Posterior cingulate gyrus (tissue), 11 donors: ENCODE results near the gene PTPRD.

Experiments
- DNase-seq, 10 donors: peaks; one replicate each; pipeline versions ENCODE4 v3.0.0 to v3.0.0-alpha.2; 2020 to 2021; ENCODE audit warnings: mixed read lengths in 3 of 10
- intact Hi-C: fragments of 100-400 bp; cut with DNase I; formaldehyde crosslinking; loops from one replicate; pipeline ENCODE4 v1.15.1; 2023

Gene PTPRD

GRCh38 chr9:9560382-9561035 lies 1052.3 kb downstream of the PTPRD start:
- intact Hi-C loops: no loop called here

GRCh38 chr9:9558907-9559306 lies 1053.9 kb downstream of the PTPRD start:
- intact Hi-C loops: no loop called here
- DNase-seq: no peak

More at GRCh38 chr9:9560382-9561035, 1052.3 kb downstream of the PTPRD start:
- DNase-seq: peak in 4 of 10 donors; percentile 7 to 79 (median 64)

GRCh38 chr9:9557804-9558334 lies 1054.9 kb downstream of the PTPRD start:
- intact Hi-C loops: no loop called here
- DNase-seq: no peak

GRCh38 chr9:9556865-9557803 lies 1055.7 kb downstream of the PTPRD start:
- intact Hi-C loops: no loop called here
- no peak for DNase-seq

- DNase-seq: no peak
- intact Hi-C loops: no loop called here
Observed at GRCh38 chr9:9552665-9553064, 1060.1 kb downstream of the PTPRD start.

GRCh38 chr9:9538766-9539165 lies 1074.0 kb downstream of the PTPRD start:
- intact Hi-C loops: no loop called here
- no peak for DNase-seq

GRCh38 chr9:9538356-9538755 lies 1074.4 kb downstream of the PTPRD start:
- intact Hi-C loops: no loop called here
- no peak for DNase-seq

GRCh38 chr9:9536523-9536922 lies 1076.3 kb downstream of the PTPRD start:
- intact Hi-C loops: no loop called here
- DNase-seq: no peak

- intact Hi-C loops: no loop called here
- no peak for DNase-seq
Observed at GRCh38 chr9:9523476-9524139, 1089.2 kb downstream of the PTPRD start.

GRCh38 chr9:9522406-9522805 lies 1090.4 kb downstream of the PTPRD start:
- no peak for DNase-seq
- intact Hi-C loops: no loop called here

GRCh38 chr9:9521033-9521779 lies 1091.6 kb downstream of the PTPRD start:
- intact Hi-C loops: no loop called here
- no peak for DNase-seq

GRCh38 chr9:9504869-9505268 lies 1107.9 kb downstream of the PTPRD start:
- intact Hi-C loops: no loop called here

GRCh38 chr9:9499546-9499945 lies 1113.3 kb downstream of the PTPRD start:
- intact Hi-C loops: no loop called here
- no peak for DNase-seq

More at GRCh38 chr9:9504869-9505268, 1107.9 kb downstream of the PTPRD start:
- DNase-seq: no peak

GRCh38 chr9:9498846-9499245 lies 1114.0 kb downstream of the PTPRD start:
- DNase-seq: no peak
- intact Hi-C loops: no loop called here

- intact Hi-C loops: no loop called here
- no peak for DNase-seq
Observed at GRCh38 chr9:9498128-9498527, 1114.7 kb downstream of the PTPRD start.

- intact Hi-C loops: no loop called here
- no peak for DNase-seq
Observed at GRCh38 chr9:9494336-9494735, 1118.5 kb downstream of the PTPRD start.

- intact Hi-C loops: no loop called here
- DNase-seq: no peak
Observed at GRCh38 chr9:9492506-9492905, 1120.3 kb downstream of the PTPRD start.

GRCh38 chr9:9489183-9489582 lies 1123.6 kb downstream of the PTPRD start:
- no peak for DNase-seq
- intact Hi-C loops: no loop called here

- intact Hi-C loops: no loop called here
- DNase-seq: no peak
Observed at GRCh38 chr9:9483175-9483574, 1129.6 kb downstream of the PTPRD start.

GRCh38 chr9:9478741-9479140 lies 1134.1 kb downstream of the PTPRD start:
- DNase-seq: no peak
- intact Hi-C loops: no loop called here
